H1 (cell line): ENCODE results near the gene SPI1. TPM values are rescaled to one million over a fixed set of nuclear protein-coding genes. Genes with fewer than 3 reads are reported as not detected.

Experiments used
- CTCF ChIA-PET: fragments of 300-600 bp; sonication (Branson Sonifier 250); formaldehyde crosslinking; loops from one replicate; lab custom pipeline; 2021; ENCODE audit not compliant: partially characterized antibody; lab: Charles Lee
- POLR2A ChIA-PET: fragments of 300-600 bp; sonication (Branson Sonifier 250); formaldehyde crosslinking; loops from one replicate; lab custom pipeline; 2021; ENCODE audit warnings: inconsistent platforms; ENCODE audit not compliant: partially characterized antibody; lab: Charles Lee
- DNase-seq, 2 experiments: peaks; one replicate each; pipeline versions ENCODE4 v3.0.0 to v3.0.0-alpha.2; 2010 to 2022; ENCODE audit warnings: low spot score in 2 of 2, low read depth in 1 of 2, mixed read lengths in 1 of 2
- FAIRE-seq: peaks from 2 replicates; lab custom pipeline; 2011; peaks lifted over from hg19 to GRCh38; lab: Jason Lieb, UNC
- H2AFZ ChIP-seq: 2 replicates; pipeline ENCODE4 v1.8.1; 2012; ENCODE audit warnings: low read length, inconsistent platforms
- H2AK5ac ChIP-seq: 2 replicates; pipeline ENCODE4 v1.6.1; 2013; ENCODE audit warnings: low read depth, low read length
- H2BK120ac ChIP-seq: replicated peaks from 2 replicates; pipeline ENCODE3; 2013; ENCODE audit warnings: low read depth, low read length, inconsistent platforms
- H2BK12ac ChIP-seq: 2 replicates; pipeline ENCODE4 v1.6.1; 2013; ENCODE audit warnings: low read depth, low read length
- H2BK15ac ChIP-seq: 2 replicates; pipeline ENCODE4 v1.6.1; 2013; ENCODE audit warnings: low read length
- H2BK20ac ChIP-seq: 2 replicates; pipeline ENCODE4 v1.6.1; 2013; ENCODE audit warnings: low read length
- H2BK5ac ChIP-seq: 2 replicates; pipeline ENCODE4 v1.6.1; 2013; ENCODE audit warnings: low read depth, low read length
- H3K14ac ChIP-seq: 2 replicates; pipeline ENCODE4 v1.6.1; 2013; ENCODE audit warnings: inconsistent platforms; ENCODE audit not compliant: insufficient read length
- H3K18ac ChIP-seq: 2 replicates; pipeline ENCODE4 v1.6.1; 2013; ENCODE audit warnings: low read length; ENCODE audit errors: extremely low read depth
- H3K23ac ChIP-seq: 2 replicates; pipeline ENCODE4 v1.6.1; 2013; ENCODE audit warnings: inconsistent platforms; ENCODE audit not compliant: insufficient read length
- H3K23me2 ChIP-seq: 2 replicates; pipeline ENCODE4 v1.6.1; 2013; ENCODE audit warnings: low read depth, low read length
- H3K27ac ChIP-seq: 2 replicates; pipeline ENCODE4 v1.6.1; 2011; ENCODE audit warnings: low read depth, low read length, inconsistent platforms
- H3K27me3 ChIP-seq, 4 experiments: replicated peaks in 1 of 4; 1 replicate in 1 of 4; 2 replicates in 3 of 4; pipeline versions ENCODE4 v1.6.1 to v1.8.1; 2011 to 2013; ENCODE audit warnings: low read length in 3 of 4, mild to moderate bottlenecking in 3 of 4, inconsistent platforms in 2 of 4, mixed read lengths in 2 of 4, moderate library complexity in 1 of 4; ENCODE audit not compliant: control insufficient read depth in 3 of 4, insufficient read depth in 3 of 4; ENCODE audit errors: extremely low read depth in 1 of 4
- H3K36me3 ChIP-seq, 4 experiments: 2 replicates each; pipeline versions ENCODE4 v1.6.1 to v1.8.1; 2011 to 2013; ENCODE audit warnings: mild to moderate bottlenecking in 4 of 4, low read length in 3 of 4, moderate library complexity in 2 of 4, control low read depth in 1 of 4, inconsistent platforms in 1 of 4; ENCODE audit not compliant: insufficient read depth in 4 of 4, control insufficient read depth in 2 of 4
- H3K4ac ChIP-seq: replicated peaks from 2 replicates; pipeline ENCODE3; 2013; ENCODE audit warnings: low read length, low read depth, mixed read lengths, inconsistent platforms; ENCODE audit not compliant: insufficient read length
- H3K4me1 ChIP-seq, 4 experiments: replicated peaks in 1 of 4; 1 replicate in 1 of 4; 2 replicates in 3 of 4; pipeline versions ENCODE4 v1.6.1 to v1.8.1; 2011 to 2013; ENCODE audit warnings: low read length in 3 of 4, inconsistent platforms in 2 of 4, mixed read lengths in 1 of 4; ENCODE audit not compliant: insufficient read depth in 4 of 4, control insufficient read depth in 3 of 4
- H3K4me2 ChIP-seq, 2 experiments: 2 replicates each; pipeline versions ENCODE4 v1.6.1 to v1.8.1; 2011 to 2013; ENCODE audit warnings: low read depth in 2 of 2, low read length in 2 of 2, control low read depth in 1 of 2, inconsistent platforms in 1 of 2, mild to moderate bottlenecking in 1 of 2; ENCODE audit not compliant: insufficient read depth in 1 of 2
- H3K4me3 ChIP-seq, 4 experiments: fragments of 200-600, 300-600 bp in 1 of 4; sonication (generic), shearing (Covaris generic), sonication (Bioruptor Twin) in 1 of 4; 2 replicates each; pipeline versions ENCODE4 v1.5.1 to v1.8.1; 2011 to 2016; ENCODE audit warnings: low read length in 4 of 4, low read depth in 3 of 4, control low read depth in 2 of 4, inconsistent platforms in 2 of 4, mild to moderate bottlenecking in 2 of 4, mixed read lengths in 1 of 4, moderate library complexity in 1 of 4; ENCODE audit not compliant: insufficient read depth in 2 of 4; ENCODE audit errors: extremely low read depth in 1 of 4
- H3K56ac ChIP-seq: replicated peaks from 2 replicates; pipeline ENCODE3; 2013; ENCODE audit warnings: low read depth, mild to moderate bottlenecking, mixed read lengths, low read length, inconsistent platforms; ENCODE audit not compliant: insufficient read length
- H3K79me1 ChIP-seq: 2 replicates; pipeline ENCODE4 v1.6.1; 2013; ENCODE audit warnings: low read depth, low read length, control low read depth
- H3K79me2 ChIP-seq, 2 experiments: 2 replicates each; pipeline versions ENCODE4 v1.6.1 to v1.8.1; 2012 to 2013; ENCODE audit warnings: low read length in 2 of 2, mild to moderate bottlenecking in 2 of 2, inconsistent platforms in 1 of 2; ENCODE audit not compliant: insufficient read depth in 2 of 2, control insufficient read depth in 1 of 2
- H3K9ac ChIP-seq, 4 experiments: replicated peaks in 1 of 4; 1 replicate in 1 of 4; 2 replicates in 3 of 4; pipeline versions ENCODE4 v1.6.1 to v1.8.1; 2011 to 2013; ENCODE audit warnings: low read depth in 3 of 4, low read length in 3 of 4, control low read depth in 2 of 4, mild to moderate bottlenecking in 2 of 4, moderate library complexity in 2 of 4, inconsistent platforms in 1 of 4; ENCODE audit errors: extremely low read depth in 1 of 4
- H3K9me3 ChIP-seq, 2 experiments: 2 replicates each; pipeline versions ENCODE4 v1.6.1 to v1.8.1; 2012 to 2013; ENCODE audit warnings: mild to moderate bottlenecking in 2 of 2, moderate library complexity in 2 of 2, control low read depth in 1 of 2, inconsistent platforms in 1 of 2, low read depth in 1 of 2, low read length in 1 of 2, mixed read lengths in 1 of 2; ENCODE audit not compliant: insufficient read depth in 2 of 2
- H4K20me1 ChIP-seq, 2 experiments: replicated peaks in 1 of 2; 2 replicates each; pipeline versions ENCODE3 to v1.8.1; 2011 to 2013; ENCODE audit warnings: inconsistent platforms in 2 of 2, low read length in 2 of 2, mild to moderate bottlenecking in 1 of 2; ENCODE audit not compliant: insufficient read depth in 2 of 2, control insufficient read depth in 1 of 2
- H4K5ac ChIP-seq: 2 replicates; pipeline ENCODE4 v1.6.1; 2013; ENCODE audit warnings: low read length, low read depth, mixed read lengths, inconsistent platforms; ENCODE audit not compliant: insufficient read length
- H4K8ac ChIP-seq: 2 replicates; pipeline ENCODE4 v1.8.0; 2013; ENCODE audit warnings: mild to moderate bottlenecking, moderate library complexity, low read length, inconsistent platforms; ENCODE audit not compliant: insufficient read depth; ENCODE audit errors: extremely low read depth
- H4K91ac ChIP-seq: replicated peaks from 2 replicates; pipeline ENCODE3; 2013; ENCODE audit warnings: low read length, mixed read lengths, inconsistent platforms; ENCODE audit not compliant: insufficient read length
- BACH1 ChIP-seq: IDR thresholded peaks from 2 replicates; pipeline ENCODE4 v1.6.1; 2012; ENCODE audit warnings: low read length, improper control_type of control experiment
- CEBPB ChIP-seq: IDR thresholded peaks from 2 replicates; pipeline ENCODE4 v1.6.1; 2012; ENCODE audit warnings: low read depth, low read length
- GTF2F1 ChIP-seq: IDR thresholded peaks from 2 replicates; pipeline ENCODE4 v1.6.1; 2012; ENCODE audit warnings: low read depth, low read length, improper control_type of control experiment, borderline replicate concordance
- JUND ChIP-seq: IDR thresholded peaks from 2 replicates; pipeline ENCODE4 v1.6.1; 2011; ENCODE audit warnings: mild to moderate bottlenecking, improper control_type of control experiment, low read length
- RBBP5 ChIP-seq: IDR thresholded peaks from 2 replicates; pipeline ENCODE4 v1.7.1; 2012; ENCODE audit warnings: low read depth, mild to moderate bottlenecking, inconsistent platforms, low read length, moderate library complexity, borderline replicate concordance
- TAF1 ChIP-seq: IDR thresholded peaks from 2 replicates; pipeline ENCODE4 v1.6.1; 2011; ENCODE audit warnings: mild to moderate bottlenecking, low read depth, low read length
- WGBS, 2 experiments: shearing (Covaris generic) in 1 of 2; methylation state at CpG; one replicate each; pipeline versions ENCODE4 v1.1.6 to v1.1.7; 2013 to 2015; ENCODE audit warnings: low lambda C conversion rate in 2 of 2, mixed read lengths in 2 of 2, inconsistent platforms in 1 of 2, low coverage in 1 of 2, missing lambda C conversion rate in 1 of 2; ENCODE audit not compliant: insufficient replicate concordance in 2 of 2, insufficient coverage in 1 of 2, insufficient read length in 1 of 2; ENCODE audit errors: extremely low coverage in 1 of 2, missing lambda C conversion rate in 1 of 2; 5-methylcytosine and 5-hydroxymethylcytosine counted together
- polyA plus RNA-seq, 7 experiments: library from polyadenylated mRNA; depleted of rRNA in 3 of 7; stranded (reverse) in 5 of 7; unstranded in 2 of 7; fragments of >200 nt in 5 of 7; fragments of 200-250 nt in 2 of 7; gene quantifications; 1 replicate in 5 of 7; 2 replicates in 1 of 7; 4 replicates in 1 of 7; pipeline versions ENCODE4 v1.2.1 to v1.2.3, GENCODE V29; 2011 to 2013; ENCODE audit warnings: missing spikeins in 2 of 7, mixed read lengths in 2 of 7
- total RNA-seq: library from RNA; stranded (reverse); fragmentation: NEBNext Ultra II Directional; extraction: Animal tissue kit (Norgen Biotek cat#: 25700); gene quantifications from 2 replicates; pipeline ENCODE4 v1.2.1, GENCODE V29; 2021

SPI1 gene
- total and polyA plus RNA-seq, 2 of the 8 experiments (the other 6 are each of a cell fraction or from before 2014, with no cell fraction given): 0.12 TPM; not detected in 1

DNA sequence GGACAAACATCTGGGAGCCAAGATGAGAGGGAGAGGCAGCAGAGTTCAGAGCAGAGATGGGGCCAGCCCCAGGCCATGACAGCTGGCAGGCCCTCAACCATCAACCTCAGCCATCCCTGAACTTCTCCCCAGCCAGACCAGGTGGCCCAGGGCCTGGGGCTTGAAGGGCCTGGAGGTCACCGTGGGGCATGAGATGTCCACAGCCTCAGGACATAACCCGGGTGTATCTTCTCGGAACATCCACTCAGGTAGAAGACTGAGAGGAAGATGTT, 17.6 kb upstream of the SPI1 start:
- no peak overlapping the region for H3K4me2 ChIP-seq
- H3K4me1 ChIP-seq: peaks cover 4 to 14% (median 9%) of the 10 kb centered on the region in 4 experiments
- no peaks in the 10 kb centered on the region for H3K79me2 ChIP-seq
- no peak overlapping the region for H3K14ac ChIP-seq
- H3K23me2 ChIP-seq: peaks cover 6% of the 10 kb centered on the region; the same call in 1 of the 2 replicates
- no peak overlapping the region for H3K9ac ChIP-seq
- H4K5ac ChIP-seq: no peak overlapping the region
- H2BK15ac ChIP-seq: no peak overlapping the region
- no peaks in the 10 kb centered on the region for H4K20me1 ChIP-seq
- no peak overlapping the region for H4K91ac ChIP-seq
- H3K79me1 ChIP-seq: no peaks in the 10 kb centered on the region
- WGBS, 2 experiments: 100% methylated on average over 3 of the region's 3 CpGs; no CpG with 5 or more reads in 1 of the 2 experiments
- no peaks in the 10 kb centered on the region for H3K36me3 ChIP-seq
- no peak overlapping the region for H2BK12ac ChIP-seq
- no peaks in the 10 kb centered on the region for H3K9me3 ChIP-seq
- no peaks in the 10 kb centered on the region for H3K27me3 ChIP-seq
- TF ChIP-seq CEBPB: no peak
- no peak for TF ChIP-seq BACH1
- no peak for TF ChIP-seq GTF2F1
- TF ChIP-seq JUND: no peak
- no peak for TF ChIP-seq TAF1
- no peak for TF ChIP-seq RBBP5
- H2AFZ ChIP-seq: no peak overlapping the region
- H3K23ac ChIP-seq: no peak overlapping the region
- FAIRE-seq (no peak), DNase-seq (no peak)
- H2BK20ac ChIP-seq: no peak overlapping the region
- no peak overlapping the region for H2AK5ac ChIP-seq
- CTCF ChIA-PET: interaction anchor here (1.5 kb wide), 1 partner anchor 12 kb away, joined by 3 read pairs; no protein-coding TSS in a partner anchor
- H3K18ac ChIP-seq: no peak overlapping the region
- H4K8ac ChIP-seq: no peak overlapping the region
- no peak overlapping the region for H3K4me3 ChIP-seq
- no peak overlapping the region for H2BK5ac ChIP-seq
- POLR2A ChIA-PET: no interaction called here
- H3K56ac ChIP-seq: no peak overlapping the region
- no peak overlapping the region for H2BK120ac ChIP-seq
- no peak overlapping the region for H3K4ac ChIP-seq
- no peak overlapping the region for H3K27ac ChIP-seq
